GM19463 (cell line): ENCODE measurements around the gene LEMD2.

Source experiments
- ATAC-seq: cut with Tn5 transposase; IDR thresholded peaks from one replicate; pipeline ENCODE4 v1.9.1; 2021; ENCODE audit warnings: mild to moderate bottlenecking, moderate library complexity; ENCODE audit not compliant: unreplicated experiment

LEMD2 gene

GRCh38 chr6:33820243-33820642, 31.3 kb upstream of the LEMD2 start:
- ATAC-seq, result no peak

GRCh38 chr6:33819021-33819420, 30.1 kb upstream of the LEMD2 start:
- no peak for ATAC-seq

- no peak for ATAC-seq
Measured at GRCh38 chr6:33818293-33818692, 29.4 kb upstream of the LEMD2 start.

GRCh38 chr6:33817489-33817888, 28.6 kb upstream of the LEMD2 start:
- no peak for ATAC-seq

GRCh38 chr6:33816911-33817310, 28.0 kb upstream of the LEMD2 start:
- no peak for ATAC-seq

GRCh38 chr6:33815854-33816253, 26.9 kb upstream of the LEMD2 start:
- no peak for ATAC-seq

GRCh38 chr6:33813990-33814985, 25.4 kb upstream of the LEMD2 start:
- ATAC-seq, result no peak

- no peak for ATAC-seq
Measured at GRCh38 chr6:33813246-33813904, 24.4 kb upstream of the LEMD2 start.

- ATAC-seq, result no peak
Measured at GRCh38 chr6:33812669-33813068, 23.7 kb upstream of the LEMD2 start.

- ATAC-seq, result no peak
Measured at GRCh38 chr6:33809594-33809993, 20.7 kb upstream of the LEMD2 start.

GRCh38 chr6:33808641-33809180, 19.8 kb upstream of the LEMD2 start:
- ATAC-seq, result no peak

- no peak for ATAC-seq
Measured at GRCh38 chr6:33807606-33808005, 18.7 kb upstream of the LEMD2 start.

GRCh38 chr6:33806841-33807240, 17.9 kb upstream of the LEMD2 start:
- ATAC-seq, result no peak

GRCh38 chr6:33803571-33804053, 14.7 kb upstream of the LEMD2 start, which contains the start of gene MLN:
MLN (minus strand) TSS chr6:33804003; CDS start chr6:33801163, 2,840 bp downstream.
- ATAC-seq, result no peak

GRCh38 chr6:33802186-33802958, 13.4 kb upstream of the LEMD2 start:
- ATAC-seq, result no peak

GRCh38 chr6:33801611-33802010, 12.7 kb upstream of the LEMD2 start:
- ATAC-seq, result no peak

- no peak for ATAC-seq
Measured at GRCh38 chr6:33800248-33800969, 11.5 kb upstream of the LEMD2 start.

GRCh38 chr6:33799454-33800113, 10.7 kb upstream of the LEMD2 start:
- no peak for ATAC-seq

- ATAC-seq, result no peak
Measured at GRCh38 chr6:33798343-33798848, 9.5 kb upstream of the LEMD2 start.
